Dermis blood vessel endothelial cell (primary cell): ENCODE data around the gene PDC. TPM values are rescaled to one million over a fixed set of nuclear protein-coding genes. Genes with fewer than 3 reads are reported as not detected.

Experiments
- DNase-seq: peaks from one replicate; pipeline ENCODE4 v3.0.0; 2010
- total RNA-seq: library from RNA; depleted of rRNA; stranded (reverse); fragments of >200 nt; gene quantifications from 2 replicates; pipeline ENCODE4 v1.2.3, GENCODE V29; 2014

Gene PDC
- not detected in 2 replicates for total RNA-seq

GRCh38 chr1:186461014-186461413, at the start of gene PDC:
PDC (minus strand) TSS chr1:186461114; CDS start chr1:186449459, 11,655 bp downstream.
- DNase-seq: no peak

GRCh38 chr1:186503190-186503589, 42.3 kb upstream of the PDC start:
- DNase-seq: no peak

GRCh38 chr1:186502087-186502486, 41.2 kb upstream of the PDC start:
- no peak for DNase-seq

GRCh38 chr1:186500804-186501203, 39.9 kb upstream of the PDC start:
- DNase-seq: no peak

GRCh38 chr1:186499571-186499970, 38.7 kb upstream of the PDC start:
- DNase-seq: no peak

GRCh38 chr1:186498695-186499389, 37.9 kb upstream of the PDC start:
- peak; percentile 48 for DNase-seq

- DNase-seq: no peak
Measured at GRCh38 chr1:186498071-186498470, 37.2 kb upstream of the PDC start.

GRCh38 chr1:186497651-186498050, 36.7 kb upstream of the PDC start:
- no peak for DNase-seq

- DNase-seq: no peak
Measured at GRCh38 chr1:186496171-186496851, 35.4 kb upstream of the PDC start.

- no peak for DNase-seq
Measured at GRCh38 chr1:186494832-186495271, 33.9 kb upstream of the PDC start.

GRCh38 chr1:186492531-186493291, 31.8 kb upstream of the PDC start:
- DNase-seq: no peak

GRCh38 chr1:186491336-186491735, 30.4 kb upstream of the PDC start:
- no peak for DNase-seq

- DNase-seq: no peak
Measured at GRCh38 chr1:186487163-186487562, 26.2 kb upstream of the PDC start.

GRCh38 chr1:186486061-186486460, 25.1 kb upstream of the PDC start:
- no peak for DNase-seq

GRCh38 chr1:186483561-186483960, 22.6 kb upstream of the PDC start:
- peak; percentile 45 for DNase-seq

GRCh38 chr1:186482661-186483255, 21.8 kb upstream of the PDC start:
- DNase-seq: peak; percentile 88

- no peak for DNase-seq
Measured at GRCh38 chr1:186481303-186481888, 20.5 kb upstream of the PDC start.

GRCh38 chr1:186479162-186479561, 18.2 kb upstream of the PDC start:
- DNase-seq: no peak

GRCh38 chr1:186476264-186477040, 15.5 kb upstream of the PDC start:
- peak; percentile 86 for DNase-seq

GRCh38 chr1:186474208-186474607, 13.3 kb upstream of the PDC start:
- no peak for DNase-seq

GRCh38 chr1:186473047-186473446, 12.1 kb upstream of the PDC start:
- DNase-seq: no peak

GRCh38 chr1:186465946-186466345, 5.0 kb upstream of the PDC start:
- DNase-seq: no peak
